SH-SY5Y (cell line): Measurements from ENCODE around the gene NAXD.

Experiments
- GATA2 ChIP-seq: IDR thresholded peaks from 2 replicates; pipeline ENCODE4 v1.6.1; 2011; ENCODE audit warnings: mild to moderate bottlenecking, low read depth, low read length
- GATA3 ChIP-seq: IDR thresholded peaks from 2 replicates; pipeline ENCODE4 v1.6.1; 2011; ENCODE audit warnings: low read depth, mild to moderate bottlenecking, low read length, moderate library complexity

GRCh38 chr13:110661256-110661655 is 45.9 kb downstream of the NAXD start:
- TF ChIP-seq GATA2, result no peak
- no peak for TF ChIP-seq GATA3
